HG02884 (cell line): ENCODE measurements around the gene VEGFA.

Experiments used
- ATAC-seq: cut with Tn5 transposase; IDR thresholded peaks from one replicate; pipeline ENCODE4 v1.9.1; 2021; ENCODE audit warnings: mild to moderate bottlenecking, moderate library complexity; ENCODE audit not compliant: unreplicated experiment

Gene VEGFA

GRCh38 chr6:43758617-43759050, 11.4 kb upstream of the VEGFA start:
- no peak for ATAC-seq

GRCh38 chr6:43759136-43759906, 10.7 kb upstream of the VEGFA start:
- ATAC-seq, result no peak

- ATAC-seq, result no peak
These were observed 10.2 kb upstream of the VEGFA start for GRCh38 chr6:43759907-43760206.

- ATAC-seq, result no peak
These were observed 9.5 kb upstream of the VEGFA start for GRCh38 chr6:43760210-43761168.

- no peak for ATAC-seq
These were observed 8.2 kb upstream of the VEGFA start for GRCh38 chr6:43761666-43762409.

- no peak for ATAC-seq
These were observed 7.6 kb upstream of the VEGFA start for GRCh38 chr6:43762410-43762768.

GRCh38 chr6:43762966-43763695, 6.9 kb upstream of the VEGFA start:
- ATAC-seq, result no peak

GRCh38 chr6:43763812-43764522, 6.0 kb upstream of the VEGFA start:
- no peak for ATAC-seq

GRCh38 chr6:43764772-43765171, 5.2 kb upstream of the VEGFA start:
- ATAC-seq, result no peak

- ATAC-seq, result no peak
These were observed 4.1 kb upstream of the VEGFA start for GRCh38 chr6:43765776-43766499.

- ATAC-seq, result no peak
These were observed 3.5 kb upstream of the VEGFA start for GRCh38 chr6:43766500-43766853.

- no peak for ATAC-seq
These were observed 3.0 kb upstream of the VEGFA start for GRCh38 chr6:43766964-43767461.

GRCh38 chr6:43767553-43768505, 2.2 kb upstream of the VEGFA start:
- no peak for ATAC-seq

- no peak for ATAC-seq
These were observed 1.5 kb upstream of the VEGFA start for GRCh38 chr6:43768506-43768860.

- ATAC-seq, result no peak
These were observed 957 bp upstream of the VEGFA start for GRCh38 chr6:43768983-43769525.

GRCh38 chr6:43770372-43771209, 580 bp downstream of the VEGFA start:
- ATAC-seq, result no peak

- ATAC-seq, result no peak
These were observed 1.3 kb downstream of the VEGFA start for GRCh38 chr6:43771210-43771857.
